ENCODE data around the gene SYT7. TPM values are rescaled to one million over a fixed set of nuclear protein-coding genes. Genes with fewer than 3 reads are reported as not detected.

The SYT7 gene
- polyA plus RNA-seq, 1 donor = 4.7 TPM

DNA sequence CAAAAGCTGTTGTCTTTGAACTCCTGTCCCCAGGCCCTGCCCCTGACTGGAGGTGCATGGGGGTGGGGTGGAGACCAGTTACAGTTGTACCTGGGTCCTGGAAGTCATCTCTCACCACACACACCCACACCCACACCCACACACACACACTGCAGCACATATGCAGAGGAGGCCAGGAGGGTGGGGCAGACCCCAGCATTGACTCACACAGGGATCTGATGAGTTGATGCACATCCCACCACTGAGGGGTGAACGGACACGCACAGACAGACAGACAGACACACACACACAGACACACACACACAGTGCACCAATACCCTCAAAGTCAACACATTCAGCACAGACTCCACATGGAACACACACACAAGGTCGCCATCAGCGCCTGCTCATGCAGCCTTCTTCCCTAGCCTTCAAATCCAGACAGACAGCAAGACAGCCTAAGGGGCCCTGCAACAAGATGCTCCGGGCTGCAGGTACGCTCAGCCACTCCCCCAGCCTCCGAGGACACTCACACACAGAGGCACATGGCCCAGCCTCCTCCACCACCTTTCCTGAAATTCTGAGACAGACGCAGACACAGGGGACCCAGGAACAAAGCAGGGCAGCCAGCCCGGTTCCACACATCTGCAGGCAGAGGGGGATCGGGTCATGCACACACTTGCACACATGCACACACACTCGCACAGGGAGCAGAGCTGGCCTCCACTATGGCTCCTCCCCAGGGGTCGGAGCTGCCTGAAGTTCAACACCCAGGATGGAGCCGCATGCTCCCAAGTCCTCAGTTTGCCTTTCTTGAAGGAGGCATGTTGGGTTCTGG lies 26.5 kb downstream of the SYT7 start:
- no peak for DNase-seq

DNA sequence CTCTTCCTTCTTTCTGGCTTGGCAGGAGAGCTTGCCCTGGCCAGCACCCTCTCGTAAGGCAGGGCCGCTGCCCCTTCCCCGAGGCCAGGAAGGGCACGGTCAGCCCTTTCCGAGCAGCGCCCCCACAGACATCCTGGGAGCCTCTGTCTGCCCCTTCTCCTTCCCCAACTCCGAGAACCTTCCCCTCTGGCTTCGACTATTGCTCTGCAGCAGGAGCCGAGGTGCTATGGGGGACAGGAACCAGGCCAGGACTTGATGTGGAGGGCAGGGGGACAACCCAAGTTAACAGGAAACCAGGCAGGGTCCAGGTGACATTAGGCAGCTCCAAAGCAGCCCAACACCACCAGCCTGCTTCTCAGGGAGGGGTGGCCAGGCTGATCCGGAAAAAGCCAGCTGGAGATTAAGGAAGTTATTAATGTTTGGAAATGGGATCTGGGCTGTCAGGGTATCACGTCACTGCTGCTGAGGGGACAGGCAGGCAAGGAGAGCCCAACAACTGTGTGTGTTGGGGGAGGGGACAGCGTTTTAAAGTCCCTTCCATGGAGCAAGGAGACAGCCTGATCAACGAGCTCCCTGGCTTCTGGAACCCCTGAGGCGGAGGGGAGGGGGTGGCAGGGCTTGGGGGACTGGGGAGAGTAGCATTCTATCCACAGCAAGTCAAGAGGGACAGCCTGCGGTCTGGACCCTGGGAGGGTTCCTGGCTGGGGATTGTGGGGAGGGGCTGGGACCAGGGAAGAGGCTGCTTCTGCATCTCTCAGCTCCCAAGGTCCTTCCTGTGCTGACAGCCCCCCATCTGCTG lies 27.3 kb downstream of the SYT7 start:
- DNase-seq = no peak

DNA sequence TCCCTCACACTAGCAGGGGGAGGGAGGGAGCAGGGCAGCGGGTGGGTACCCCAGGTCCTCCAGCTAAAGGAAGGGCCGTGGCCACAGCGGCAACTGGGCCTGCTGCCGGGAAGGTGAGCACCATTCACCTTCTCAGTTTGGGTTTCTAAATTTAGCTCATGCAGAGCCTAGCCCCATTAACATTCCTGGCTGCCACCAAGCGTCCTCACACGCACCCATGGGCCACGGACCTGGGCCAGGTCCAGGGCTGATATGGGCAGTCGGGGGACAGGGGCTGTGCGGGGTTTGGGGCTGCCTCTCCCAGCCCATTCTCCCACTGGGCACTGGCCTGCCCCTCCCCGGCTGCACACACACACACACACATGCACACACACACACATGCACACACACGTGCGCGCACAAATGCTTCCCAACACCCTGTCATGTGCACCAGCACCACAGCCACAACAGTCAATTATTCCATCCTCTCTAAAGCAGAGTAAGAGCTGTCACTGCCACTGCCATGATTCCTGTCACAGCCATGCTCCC lies 28.7 kb downstream of the SYT7 start:
- no peak for DNase-seq

DNA sequence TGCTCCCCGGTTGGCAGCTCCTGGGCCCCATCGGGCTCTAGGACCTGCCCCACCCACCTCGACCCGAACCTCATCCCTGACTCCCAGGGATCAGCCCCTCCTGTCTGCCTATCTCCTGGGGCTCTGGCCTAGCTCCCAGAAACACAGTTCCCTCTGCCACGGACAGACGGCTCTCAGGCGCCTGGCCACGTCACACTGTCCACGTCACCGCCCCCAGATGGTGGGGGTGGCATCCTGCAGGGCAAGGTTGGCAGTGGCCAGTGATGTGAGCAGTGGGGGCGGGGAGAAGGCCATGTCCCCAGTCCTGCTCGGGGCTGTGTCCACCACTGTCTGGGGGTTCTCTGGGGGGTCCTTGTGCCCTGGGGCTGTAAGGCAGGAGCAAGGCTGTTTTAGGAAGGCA lies 29.2 kb downstream of the SYT7 start:
- DNase-seq = no peak

DNA sequence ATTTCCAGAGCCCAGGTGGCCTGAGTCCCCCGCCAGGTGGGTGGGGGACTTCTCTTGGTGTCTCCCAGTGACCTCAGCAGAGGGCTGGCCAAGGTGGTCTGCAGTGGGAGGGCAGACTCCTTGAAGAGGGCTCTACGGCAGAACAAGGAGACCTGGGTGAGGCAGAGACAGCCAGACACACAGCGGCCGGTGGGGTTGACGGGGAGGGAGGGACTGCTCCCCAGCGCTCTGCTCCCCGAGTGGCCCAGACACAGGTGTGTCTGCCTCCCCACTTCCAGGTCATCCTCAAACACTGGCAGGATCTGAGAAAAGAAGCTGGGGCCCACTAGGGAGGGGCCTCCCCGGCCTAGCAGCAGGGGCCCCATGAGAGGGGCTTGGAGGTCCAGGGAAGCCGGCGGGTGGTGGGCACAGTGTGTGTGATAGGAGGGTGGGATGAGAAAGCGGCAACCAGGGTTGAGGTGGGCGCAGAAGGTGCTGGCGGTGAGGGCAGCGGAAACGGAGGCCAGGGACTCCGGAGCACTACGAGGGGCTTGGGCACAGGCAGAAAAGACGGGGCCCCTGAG lies 30.1 kb downstream of the SYT7 start:
- no peak for DNase-seq

DNA sequence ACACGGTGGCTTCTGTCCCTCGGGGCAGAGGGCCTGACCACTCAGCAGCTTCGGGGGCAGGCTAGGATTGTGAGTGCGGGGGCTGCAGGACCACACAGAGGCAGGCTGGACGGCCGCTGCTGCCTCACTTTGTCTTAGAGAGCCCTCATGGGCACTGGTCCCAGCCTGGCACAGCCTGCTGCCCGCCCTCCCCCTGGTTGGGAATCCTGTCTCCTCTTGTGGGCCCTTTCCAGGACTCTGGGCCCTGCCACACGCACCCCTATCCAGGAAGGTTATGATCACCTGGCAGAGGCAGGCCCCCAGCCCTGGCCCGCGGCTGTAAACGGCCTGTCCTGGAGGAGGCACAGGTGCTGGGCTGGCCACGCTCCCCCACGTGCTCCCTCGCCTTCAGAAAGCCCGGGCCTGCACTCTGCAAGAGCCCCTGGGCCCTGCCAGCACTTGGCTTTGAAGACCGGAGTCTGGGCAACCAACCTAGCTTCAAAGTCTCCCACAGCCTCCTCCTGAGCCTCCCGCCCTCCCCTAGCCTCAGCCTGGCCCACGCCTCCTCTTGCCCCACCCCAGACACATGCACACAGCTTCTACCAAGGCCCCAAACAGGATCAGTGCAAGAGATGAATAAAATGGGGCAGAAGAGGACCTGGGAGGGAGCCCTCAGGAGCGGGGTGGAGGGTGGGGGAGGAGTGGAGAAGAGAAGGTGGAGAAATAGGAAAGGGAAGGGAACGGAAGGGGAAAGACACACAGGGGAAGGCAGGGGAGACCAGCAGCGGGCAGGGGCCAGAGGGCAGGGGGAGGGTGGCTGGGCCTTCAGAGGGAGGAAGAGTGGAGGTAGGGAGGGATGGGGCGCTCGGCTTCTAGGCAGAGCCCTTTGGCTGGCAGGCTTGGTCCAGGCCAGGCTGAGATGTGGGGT lies 31.0 kb downstream of the SYT7 start:
- no peak for DNase-seq

DNA sequence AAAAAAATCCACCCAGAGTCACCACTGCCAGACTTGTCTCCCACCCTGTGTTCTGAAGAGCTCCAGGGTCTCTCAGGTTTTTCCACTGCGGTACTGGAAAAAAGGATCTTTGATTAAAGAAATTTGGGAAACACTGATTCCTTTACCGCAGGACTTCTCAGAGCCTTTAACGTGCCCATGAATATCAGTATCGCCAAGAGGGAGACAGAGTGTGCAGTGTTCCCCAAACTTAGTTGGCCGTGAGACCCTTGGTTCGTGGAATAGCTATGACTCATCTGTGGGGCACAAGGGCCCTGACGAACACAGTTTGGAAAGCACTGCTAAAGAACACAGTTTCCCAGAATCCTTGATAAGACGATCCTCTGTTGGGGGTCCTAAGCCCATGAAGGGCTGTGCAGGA lies 31.7 kb downstream of the SYT7 start:
- no peak for DNase-seq

DNA sequence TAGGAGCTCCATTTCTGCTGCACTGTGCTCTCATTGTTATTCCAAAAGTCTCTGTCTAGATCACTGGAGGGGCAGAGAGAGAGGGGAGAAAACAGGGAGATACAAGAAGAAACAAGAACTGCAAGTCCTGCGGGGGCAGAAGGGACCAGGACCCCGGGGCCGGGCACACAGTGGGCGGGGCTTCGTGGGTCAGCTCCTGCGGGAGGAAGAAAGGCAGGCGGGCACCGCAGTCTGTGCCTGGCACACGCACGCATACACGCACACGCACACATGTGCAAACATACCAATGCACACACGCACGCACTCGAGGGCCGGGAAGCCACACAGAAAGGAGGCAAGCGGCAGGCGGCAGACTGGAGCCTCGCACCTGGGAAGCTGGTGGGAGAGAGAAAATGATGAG lies 33.6 kb downstream of the SYT7 start:
- no peak for DNase-seq

DNA sequence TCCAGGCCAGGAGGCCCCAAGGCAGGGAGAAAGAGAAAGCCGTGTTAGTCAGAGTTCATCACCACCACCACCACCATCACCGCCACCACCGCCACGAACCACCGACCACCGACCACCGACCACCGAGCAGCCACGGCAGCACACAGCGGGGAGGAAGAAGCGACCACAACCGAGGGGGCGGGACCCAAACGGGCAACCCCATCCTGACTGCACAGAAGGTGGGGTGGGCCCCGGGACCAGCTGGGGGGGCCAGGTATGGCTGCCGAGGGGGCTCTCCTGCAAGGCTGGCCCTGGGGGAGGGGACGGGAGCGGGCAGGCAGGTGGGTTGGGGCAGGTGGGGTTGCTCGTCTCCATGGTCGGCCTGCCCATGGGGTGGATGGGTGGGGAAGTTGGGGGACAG lies 34.2 kb downstream of the SYT7 start:
- no peak for DNase-seq

DNA sequence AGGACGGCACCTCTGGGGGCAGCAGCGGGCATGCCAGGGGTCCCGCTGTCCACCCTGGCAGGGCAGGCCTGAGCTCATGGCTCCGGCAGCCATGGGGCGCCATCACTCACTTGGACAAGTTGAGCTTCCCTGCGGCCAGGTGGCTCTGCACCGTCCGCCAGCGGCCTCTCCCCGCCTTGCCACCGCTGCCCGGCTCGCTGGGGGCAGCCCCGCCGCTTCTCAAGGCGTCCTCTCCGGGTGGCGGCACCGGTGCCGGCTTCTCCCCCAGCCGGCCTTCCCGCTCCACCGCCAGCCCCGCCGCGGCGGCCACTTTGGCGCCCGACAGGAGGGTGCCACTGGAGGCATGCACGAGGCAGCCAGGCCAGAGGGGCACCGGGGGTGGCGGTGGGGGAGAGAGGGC lies 35.0 kb downstream of the SYT7 start:
- no peak for DNase-seq

DNA sequence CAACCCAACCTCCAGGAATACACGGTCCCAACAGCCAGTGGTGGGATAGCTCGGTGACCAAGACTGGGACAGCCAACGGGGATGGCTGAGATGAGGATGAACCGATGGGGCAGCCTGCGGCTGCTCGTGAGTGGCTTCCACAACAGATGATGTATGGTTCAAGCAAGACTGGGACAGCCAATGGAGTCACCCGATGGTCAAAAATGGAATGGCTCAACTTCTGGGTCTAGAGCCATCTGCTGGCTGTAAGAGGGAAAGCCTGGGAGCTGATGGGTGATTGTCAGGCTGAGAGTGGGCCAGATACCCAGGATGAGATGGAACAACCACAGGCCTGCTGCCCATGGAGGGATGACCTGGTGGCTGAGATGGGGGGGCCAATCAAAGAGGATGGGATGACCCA lies 35.5 kb downstream of the SYT7 start:
- no peak for DNase-seq

DNA sequence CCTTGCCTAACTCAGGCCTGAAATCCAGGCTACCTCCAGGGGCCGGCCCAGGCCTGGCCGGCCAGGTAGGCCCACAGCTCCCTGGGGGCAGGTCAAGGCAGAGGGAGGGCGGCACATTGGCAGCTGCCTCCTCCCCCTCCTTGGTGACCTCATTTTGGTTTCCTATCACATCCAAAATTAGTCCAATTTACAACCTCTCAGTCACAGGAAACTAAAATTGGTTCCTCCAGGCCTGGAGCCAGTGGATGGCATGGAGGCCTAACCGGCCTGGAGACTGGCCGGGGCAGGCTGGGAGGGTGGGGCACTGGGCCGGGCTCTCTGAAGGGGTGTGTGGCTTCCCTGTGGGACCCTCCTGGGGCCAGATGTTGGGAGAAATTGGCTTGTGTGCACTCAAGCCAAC lies 36.4 kb downstream of the SYT7 start:
- no peak for DNase-seq

DNA sequence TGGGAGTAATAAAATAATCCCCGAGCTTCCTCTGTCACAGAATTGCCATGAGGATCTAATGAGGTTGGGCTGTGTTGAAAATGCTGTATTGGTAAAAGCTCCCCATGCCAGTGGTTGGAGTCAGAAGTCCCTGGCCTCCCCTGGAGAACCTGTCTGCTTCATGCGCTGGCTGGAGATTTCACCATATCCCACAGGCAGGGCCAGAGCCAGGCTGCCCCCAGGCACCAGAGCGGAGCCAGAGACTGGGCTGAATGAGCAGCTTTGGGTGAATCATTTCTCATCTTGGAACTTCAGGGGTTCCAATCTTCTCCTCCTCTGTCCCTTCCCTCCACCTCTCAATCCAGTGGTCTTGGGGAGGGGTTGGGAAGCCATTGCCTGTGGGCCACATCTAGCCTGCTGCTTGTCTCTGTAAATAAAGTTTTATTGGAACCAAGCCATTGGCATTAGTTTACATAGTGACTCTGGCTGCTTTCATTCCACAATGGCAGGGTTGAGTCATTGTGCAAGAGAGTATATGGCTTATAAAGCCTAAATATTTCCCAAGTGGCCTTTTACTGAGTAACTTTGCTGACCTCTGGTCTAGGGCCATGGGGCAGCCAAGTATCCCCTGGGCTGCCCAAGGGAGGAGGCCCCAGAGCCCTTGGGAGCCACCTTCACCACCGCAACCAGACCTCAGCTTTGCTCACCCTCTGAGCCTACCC lies 37.1 kb downstream of the SYT7 start:
- DNase-seq = no peak

DNA sequence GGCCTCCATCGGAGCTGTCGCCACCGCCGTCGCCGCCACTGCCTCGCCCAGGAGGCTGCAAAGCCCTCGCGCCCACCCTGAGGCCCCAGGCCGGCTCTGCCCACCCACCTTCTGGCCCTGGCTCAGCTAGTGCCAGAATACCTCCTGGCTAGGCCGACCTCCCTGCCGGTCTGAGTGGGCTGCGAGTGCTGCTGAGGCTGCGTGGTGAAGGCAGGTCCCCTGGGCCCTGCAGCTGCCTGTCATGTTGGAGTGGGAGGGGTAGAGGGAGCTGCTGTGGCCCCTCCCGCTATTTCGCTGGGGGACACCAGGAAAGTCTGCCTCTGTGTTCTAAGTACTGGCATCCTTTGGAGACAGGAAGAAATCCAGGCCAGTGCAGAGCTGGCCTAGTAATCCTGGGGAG lies 38.2 kb downstream of the SYT7 start:
- DNase-seq = no peak

DNA sequence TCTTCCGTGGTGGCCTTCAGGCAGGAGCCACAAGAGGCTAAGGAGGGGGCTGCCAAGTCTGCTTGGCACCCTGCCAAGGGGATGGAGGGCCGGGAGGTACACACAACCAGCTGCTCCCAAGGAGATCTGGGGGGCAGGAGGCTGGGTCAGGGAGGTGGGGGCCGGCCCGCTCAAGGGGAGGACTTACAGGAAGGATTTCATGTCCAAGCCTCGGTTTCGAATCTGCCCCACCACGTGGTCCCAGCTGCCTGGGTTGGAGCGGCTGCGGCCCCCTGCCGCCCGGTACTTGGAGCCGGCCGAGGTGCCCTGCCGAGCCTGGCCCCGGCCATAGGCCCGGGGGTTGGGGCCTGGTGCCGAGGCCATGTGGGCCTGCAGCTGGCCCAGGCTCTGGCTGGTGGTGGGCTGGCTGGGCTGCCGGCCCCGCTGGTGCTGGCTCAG lies 38.8 kb downstream of the SYT7 start:
- DNase-seq = no peak

DNA sequence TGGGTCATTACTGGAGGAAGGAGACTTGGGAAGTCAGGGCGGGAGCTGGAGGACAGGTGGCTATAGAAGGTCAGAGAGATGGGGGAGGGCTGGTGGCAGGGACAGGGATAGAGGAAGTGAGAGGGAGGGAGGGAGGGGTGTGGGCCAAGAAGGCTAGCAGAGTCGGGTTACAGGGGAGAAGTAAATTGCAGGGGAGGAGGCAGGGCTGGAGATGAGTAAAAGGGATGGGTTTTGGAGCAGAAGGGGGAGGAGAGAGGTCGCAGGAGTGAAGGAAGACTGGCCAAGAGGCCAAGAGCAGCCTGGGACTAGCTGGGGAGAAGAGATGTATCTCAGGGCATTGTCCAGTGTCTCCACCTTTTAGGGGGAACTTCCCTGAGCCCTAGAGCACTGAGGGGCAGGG lies 39.3 kb downstream of the SYT7 start:
- DNase-seq = no peak

DNA sequence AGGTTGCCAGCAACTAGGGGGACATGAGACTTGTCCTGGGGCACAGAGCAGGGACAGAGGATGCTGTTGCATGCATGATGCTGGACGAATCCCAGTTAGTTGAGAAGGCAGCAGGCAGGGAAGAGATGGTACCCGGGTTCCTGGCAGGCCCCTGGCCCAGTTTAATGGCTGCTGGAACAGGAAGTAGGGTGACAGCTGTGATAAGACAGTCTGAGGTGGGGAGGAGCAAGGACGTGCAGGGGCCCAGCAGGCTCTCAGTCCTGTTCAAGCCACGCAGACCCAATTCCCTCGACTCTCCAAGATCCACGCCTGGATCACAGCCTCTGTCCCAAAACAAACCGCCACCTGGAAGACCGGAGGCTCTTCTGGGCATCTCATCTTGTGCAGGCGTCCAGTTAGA lies 40.3 kb downstream of the SYT7 start:
- no peak for DNase-seq

DNA sequence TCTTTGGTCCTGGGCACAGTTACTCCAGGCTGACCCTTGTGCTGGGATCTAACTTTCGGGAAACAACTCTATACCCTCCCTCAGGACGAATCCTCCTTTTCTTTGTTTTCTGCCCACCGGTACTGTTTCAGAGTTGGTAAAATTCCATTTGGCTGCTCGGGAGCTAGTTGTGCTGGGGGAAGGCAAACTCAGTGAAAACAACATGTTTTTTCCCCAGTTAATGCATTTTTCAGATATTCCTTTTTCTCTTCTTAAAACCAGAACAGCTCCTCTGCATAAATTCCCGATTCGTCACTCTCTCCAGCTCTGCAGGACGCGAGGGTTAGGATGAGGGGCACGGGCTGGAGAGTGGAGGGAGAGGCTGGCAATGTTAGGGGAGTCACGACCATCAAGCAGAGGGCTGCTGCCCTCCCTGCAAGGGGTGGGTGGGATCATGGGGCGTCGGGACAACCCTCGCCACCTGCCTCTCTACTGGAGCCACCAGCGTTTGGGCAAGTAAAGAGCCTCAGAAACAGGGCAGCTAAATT lies 41.0 kb downstream of the SYT7 start:
- DNase-seq = no peak

DNA sequence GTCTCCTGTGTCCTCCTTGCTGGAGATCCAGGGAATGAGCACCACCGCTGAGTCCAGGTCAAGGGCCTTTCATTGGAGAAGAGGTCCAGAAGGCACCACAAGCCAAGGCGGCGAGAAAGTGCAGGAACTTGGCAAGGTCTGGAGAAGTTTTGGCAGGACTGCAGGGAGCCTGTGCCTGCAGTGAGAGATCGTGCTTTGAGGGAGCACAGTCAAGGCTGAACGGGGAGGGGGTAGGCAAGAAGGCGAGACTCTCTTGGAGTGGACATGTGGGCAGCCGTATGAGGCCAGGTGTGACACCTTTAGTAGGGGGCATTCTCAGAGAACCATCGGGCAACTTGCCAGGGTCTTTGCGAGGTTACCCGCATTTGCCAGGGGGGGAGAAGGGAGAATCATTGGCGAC lies 41.9 kb downstream of the SYT7 start:
- no peak for DNase-seq

DNA sequence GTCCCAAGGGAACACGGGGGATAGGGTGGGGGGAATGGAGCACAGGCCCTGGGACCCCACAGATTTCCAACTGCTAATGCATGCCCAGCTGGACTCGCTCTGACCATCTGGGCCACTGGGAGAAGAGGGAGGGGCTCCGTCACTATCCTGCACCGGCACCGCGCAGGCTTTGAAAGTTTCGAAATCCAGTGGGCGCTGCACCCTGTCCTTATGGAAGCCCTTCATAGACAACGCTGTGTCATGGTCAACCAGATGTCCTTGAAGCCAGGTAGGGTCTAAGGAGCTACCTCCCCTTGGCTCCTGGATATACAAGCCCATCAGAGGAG lies 42.3 kb downstream of the SYT7 start:
- no peak for DNase-seq

DNA sequence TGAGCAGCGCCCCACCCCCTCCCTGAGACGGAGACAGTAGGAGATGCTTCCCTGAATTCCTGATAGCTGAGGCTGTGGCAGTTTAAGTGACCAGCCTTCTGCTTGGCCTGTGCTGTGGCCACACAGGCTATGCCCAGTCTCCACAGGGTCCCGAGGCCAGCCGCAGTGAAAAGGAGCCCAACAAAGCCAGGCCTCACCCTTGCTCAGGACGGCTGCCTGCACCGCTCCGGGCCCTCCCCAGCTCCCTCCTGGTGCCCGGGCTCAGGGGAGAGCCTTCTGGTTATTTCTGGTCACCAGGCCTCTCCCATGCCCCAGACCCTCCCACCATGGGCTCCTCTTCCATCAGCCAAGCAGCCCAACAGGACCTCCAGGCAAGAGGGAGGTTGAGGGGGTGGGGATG lies 43.5 kb downstream of the SYT7 start:
- no peak for DNase-seq
